Body of pancreas (tissue), 4 donors: Measurements from ENCODE around the gene CEP43.

Source experiments
- POLR2A ChIP-seq, 3 donors: fragments of 450-650 bp; IDR thresholded peaks; one replicate each; pipeline ENCODE4 v1.6.1; 2016; ENCODE audit warnings: antibody characterized with exemption in 3 of 3, mild to moderate bottlenecking in 2 of 3
- TF ChIP-seq, protein P1 (sequence below), 7 experiments: fragments of 450-650 bp in 4 of 7; fragments of 200-600 bp in 3 of 7; sonication (generic) in 3 of 7; IDR thresholded peaks; one replicate each; pipeline ENCODE4 v1.5.1; 2016 to 2019; ENCODE audit warnings: antibody characterized with exemption in 7 of 7

- TF ChIP-seq, protein P1, sequence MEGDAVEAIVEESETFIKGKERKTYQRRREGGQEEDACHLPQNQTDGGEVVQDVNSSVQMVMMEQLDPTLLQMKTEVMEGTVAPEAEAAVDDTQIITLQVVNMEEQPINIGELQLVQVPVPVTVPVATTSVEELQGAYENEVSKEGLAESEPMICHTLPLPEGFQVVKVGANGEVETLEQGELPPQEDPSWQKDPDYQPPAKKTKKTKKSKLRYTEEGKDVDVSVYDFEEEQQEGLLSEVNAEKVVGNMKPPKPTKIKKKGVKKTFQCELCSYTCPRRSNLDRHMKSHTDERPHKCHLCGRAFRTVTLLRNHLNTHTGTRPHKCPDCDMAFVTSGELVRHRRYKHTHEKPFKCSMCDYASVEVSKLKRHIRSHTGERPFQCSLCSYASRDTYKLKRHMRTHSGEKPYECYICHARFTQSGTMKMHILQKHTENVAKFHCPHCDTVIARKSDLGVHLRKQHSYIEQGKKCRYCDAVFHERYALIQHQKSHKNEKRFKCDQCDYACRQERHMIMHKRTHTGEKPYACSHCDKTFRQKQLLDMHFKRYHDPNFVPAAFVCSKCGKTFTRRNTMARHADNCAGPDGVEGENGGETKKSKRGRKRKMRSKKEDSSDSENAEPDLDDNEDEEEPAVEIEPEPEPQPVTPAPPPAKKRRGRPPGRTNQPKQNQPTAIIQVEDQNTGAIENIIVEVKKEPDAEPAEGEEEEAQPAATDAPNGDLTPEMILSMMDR (IDR thresholded peaks at IDR 0.05) = peak in 1 of 7 experiments; percentile 9
- TF ChIP-seq POLR2A (IDR thresholded peaks at IDR 0.05) = peak; percentile 77 to 82 (median 80)
These were observed 42.6 kb upstream of the CEP43 start, which contains the start of gene RNASET2 for GRCh38 chr6:166956444-166957086.
